Prostate gland (tissue), 2 donors: ENCODE measurements around the gene RAB3B. TPM values are rescaled to one million over a fixed set of nuclear protein-coding genes. Genes with fewer than 3 reads are reported as not detected.

Source experiments
- DNase-seq: peaks from one replicate; pipeline ENCODE4 v3.0.0-alpha.2; 2019; ENCODE audit warnings: low spot score
- H3K27ac ChIP-seq, 2 donors: fragments of 200-600 bp; sonication (generic); 2 replicates each; pipeline ENCODE4 v1.5.1; 2017 to 2019
- H3K27me3 ChIP-seq: fragments of 200-600 bp; sonication (generic); replicated peaks from 2 replicates; pipeline ENCODE4 v1.5.1; 2019; ENCODE audit not compliant: insufficient read depth
- H3K36me3 ChIP-seq, 2 donors: fragments of 200-600 bp; sonication (generic); 1 replicate in 1 of 2; 2 replicates in 1 of 2; pipeline versions ENCODE4 v1.5.1 to v1.8.1; 2017 to 2019
- H3K4me1 ChIP-seq: fragments of 200-600 bp; sonication (generic); replicated peaks from 2 replicates; pipeline ENCODE4 v1.5.1; 2019
- H3K4me3 ChIP-seq, 2 donors: fragments of 200-600 bp; sonication (generic); 2 replicates each; pipeline ENCODE4 v1.5.1; 2017 to 2019
- H3K9me3 ChIP-seq: fragments of 200-600 bp; sonication (generic); 2 replicates; pipeline ENCODE4 v1.5.1; 2017
- POLR2A ChIP-seq: fragments of 450-650 bp; IDR thresholded peaks from one replicate; pipeline ENCODE4 v1.6.1; 2016; ENCODE audit warnings: antibody characterized with exemption, mild to moderate bottlenecking
- POLR2AphosphoS5 ChIP-seq: sonication (generic); formaldehyde crosslinking; IDR thresholded peaks from one replicate; pipeline ENCODE4 v1.6.1; 2017; ENCODE audit warnings: antibody characterized with exemption
- WGBS: methylation state at CpG from one replicate; pipeline ENCODE4 v1.1.5; 2018; 5-methylcytosine and 5-hydroxymethylcytosine counted together
- intact Hi-C: fragments of 100-400 bp; cut with DNase I; formaldehyde crosslinking; loops from one replicate; pipeline ENCODE4 v1.14.2; 2022
- total RNA-seq, 2 donors: library from RNA; depleted of rRNA; stranded (reverse); fragments of >200 nt; gene quantifications; one replicate each; pipeline ENCODE4 v1.1.0, GENCODE V29; 2016
- TF ChIP-seq, protein P1 (sequence below), 4 experiments: fragments of 200-600 bp in 2 of 4; fragments of 450-650 bp in 2 of 4; sonication (generic) in 2 of 4; IDR thresholded peaks; 1 replicate in 3 of 4; 2 replicates in 1 of 4; pipeline ENCODE4 v1.5.1; 2016 to 2019; ENCODE audit warnings: antibody characterized with exemption in 4 of 4, mild to moderate bottlenecking in 2 of 4, moderate library complexity in 2 of 4

RAB3B gene
- total RNA-seq, 2 donors from 2014 or later: 8.5 to 23.6 TPM

DNA sequence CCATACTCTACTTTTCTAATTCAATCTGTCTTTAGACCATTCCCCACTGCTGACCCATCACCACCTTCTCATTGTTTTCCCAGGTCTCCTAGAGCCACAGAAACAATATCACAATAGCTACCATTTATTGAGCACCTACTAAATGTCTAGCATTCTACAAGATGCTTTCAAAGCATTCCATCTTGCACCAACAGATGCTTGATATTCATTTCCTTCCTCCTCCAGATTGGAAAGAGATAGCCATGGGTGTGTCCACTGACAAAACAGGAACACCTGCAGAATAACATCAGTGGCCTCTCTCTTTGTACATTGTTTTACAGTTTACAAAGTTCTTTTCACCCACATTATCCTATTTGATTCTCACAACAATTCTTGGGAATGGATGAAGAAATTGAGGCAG lies 2.2 kb downstream of the RAB3B start:
- intact Hi-C loops: no loop called here
- no peak for DNase-seq
- no peaks in the 10 kb centered on the region for H3K4me1 ChIP-seq
- H3K27ac ChIP-seq: no peak overlapping the region
- H3K9me3 ChIP-seq: no peaks in the 10 kb centered on the region
- H3K27me3 ChIP-seq: no peaks in the 10 kb centered on the region
- no peak for TF ChIP-seq POLR2AphosphoS5
- TF ChIP-seq POLR2A: no peak
- TF ChIP-seq, protein P1, sequence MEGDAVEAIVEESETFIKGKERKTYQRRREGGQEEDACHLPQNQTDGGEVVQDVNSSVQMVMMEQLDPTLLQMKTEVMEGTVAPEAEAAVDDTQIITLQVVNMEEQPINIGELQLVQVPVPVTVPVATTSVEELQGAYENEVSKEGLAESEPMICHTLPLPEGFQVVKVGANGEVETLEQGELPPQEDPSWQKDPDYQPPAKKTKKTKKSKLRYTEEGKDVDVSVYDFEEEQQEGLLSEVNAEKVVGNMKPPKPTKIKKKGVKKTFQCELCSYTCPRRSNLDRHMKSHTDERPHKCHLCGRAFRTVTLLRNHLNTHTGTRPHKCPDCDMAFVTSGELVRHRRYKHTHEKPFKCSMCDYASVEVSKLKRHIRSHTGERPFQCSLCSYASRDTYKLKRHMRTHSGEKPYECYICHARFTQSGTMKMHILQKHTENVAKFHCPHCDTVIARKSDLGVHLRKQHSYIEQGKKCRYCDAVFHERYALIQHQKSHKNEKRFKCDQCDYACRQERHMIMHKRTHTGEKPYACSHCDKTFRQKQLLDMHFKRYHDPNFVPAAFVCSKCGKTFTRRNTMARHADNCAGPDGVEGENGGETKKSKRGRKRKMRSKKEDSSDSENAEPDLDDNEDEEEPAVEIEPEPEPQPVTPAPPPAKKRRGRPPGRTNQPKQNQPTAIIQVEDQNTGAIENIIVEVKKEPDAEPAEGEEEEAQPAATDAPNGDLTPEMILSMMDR (IDR thresholded peaks at IDR 0.05): no peak
- H3K4me3 ChIP-seq: no peak overlapping the region
- no peaks in the 10 kb centered on the region for H3K36me3 ChIP-seq

DNA sequence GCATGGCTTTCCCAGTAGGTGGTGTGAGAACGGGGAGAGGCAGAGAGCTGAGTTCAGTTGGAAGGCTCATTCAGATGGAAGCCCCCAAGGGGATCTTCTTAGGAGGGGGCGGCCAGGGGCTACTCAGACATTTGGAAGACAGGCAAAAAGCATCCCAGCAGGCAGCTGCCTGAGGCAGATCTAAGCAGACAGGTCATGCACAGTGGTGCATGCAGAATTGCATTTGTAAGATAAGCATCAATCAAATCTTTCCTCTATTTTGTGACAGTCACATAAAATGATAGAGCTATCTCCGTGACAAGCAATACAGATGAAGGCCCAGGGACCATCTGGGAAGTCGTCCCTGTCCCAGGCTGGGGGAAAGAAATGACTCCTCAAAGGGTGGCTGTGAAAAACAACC lies 3.8 kb downstream of the RAB3B start:
- H3K27ac ChIP-seq: no peak overlapping the region
- TF ChIP-seq POLR2AphosphoS5 (no peak), POLR2A (no peak)
- TF ChIP-seq, protein P1 (IDR thresholded peaks at IDR 0.05): no peak
- no peaks in the 10 kb centered on the region for H3K27me3 ChIP-seq
- H3K9me3 ChIP-seq: no peaks in the 10 kb centered on the region
- no peak overlapping the region for H3K4me3 ChIP-seq
- WGBS: 84% methylated on average over 4 of the region's 4 CpGs
- DNase-seq: no peak
- no peaks in the 10 kb centered on the region for H3K4me1 ChIP-seq
- intact Hi-C loops: no loop called here
- no peaks in the 10 kb centered on the region for H3K36me3 ChIP-seq

DNA sequence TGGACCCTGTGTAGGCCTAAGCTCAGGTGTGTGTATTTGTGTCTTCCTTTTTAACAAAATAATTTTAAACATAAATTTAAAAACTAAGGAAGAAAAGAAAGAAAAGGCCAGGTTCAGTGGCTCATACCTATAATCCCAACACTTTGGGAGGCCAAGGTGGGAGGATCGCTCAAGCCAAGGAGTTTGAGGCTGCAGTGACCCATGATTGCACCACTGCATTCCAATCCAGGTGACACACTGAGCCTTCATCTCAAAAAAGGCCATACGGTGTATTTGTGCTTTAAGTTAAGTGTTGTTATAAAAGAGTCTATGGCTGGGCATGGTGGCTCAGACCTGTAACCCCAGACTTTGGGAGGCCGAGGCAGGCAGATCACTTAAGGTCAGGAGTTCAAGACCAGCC lies 8.3 kb downstream of the RAB3B start:
- intact Hi-C loops: no loop called here
- WGBS: 89% methylated on average over 3 of the region's 3 CpGs

DNA sequence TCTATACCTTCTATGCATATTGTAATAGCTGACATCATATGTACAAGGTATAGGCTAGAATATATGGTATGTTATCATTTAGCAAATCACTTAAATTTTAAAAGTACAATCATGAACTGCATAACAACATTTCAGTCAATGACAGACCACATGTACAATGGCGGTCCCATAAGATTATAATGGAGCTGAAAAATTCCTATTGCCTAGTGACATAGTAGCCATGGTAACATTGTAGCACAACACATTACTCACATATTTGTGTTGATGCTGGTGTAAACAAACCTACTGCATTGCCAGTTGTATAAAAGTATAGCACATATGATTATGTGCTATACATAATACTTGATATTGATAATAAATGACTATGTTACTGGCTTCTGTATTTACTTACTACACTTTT lies 8.9 kb downstream of the RAB3B start:
- Histone ChIP-seq H3K9me3 (no peaks in the 10 kb centered on the region), H3K27me3 (no peaks in the 10 kb centered on the region), H3K4me1 (no peaks in the 10 kb centered on the region), H3K27ac (no peak overlapping the region), H3K36me3 (no peaks in the 10 kb centered on the region), H3K4me3 (no peak overlapping the region)
- 100% methylated on average over 1 of the region's 1 CpG for WGBS
- TF ChIP-seq POLR2AphosphoS5: no peak
- TF ChIP-seq, protein P1 (IDR thresholded peaks at IDR 0.05): no peak
- TF ChIP-seq POLR2A: no peak
- intact Hi-C loops: no loop called here
- DNase-seq: no peak

More for the DNA sequence above, 8.3 kb downstream of the RAB3B start:
- TF ChIP-seq, protein P1 (IDR thresholded peaks at IDR 0.05): no peak
- Histone ChIP-seq H3K4me3 (no peak overlapping the region), H3K27ac (no peak overlapping the region), H3K36me3 (no peaks in the 10 kb centered on the region), H3K9me3 (no peaks in the 10 kb centered on the region), H3K4me1 (no peaks in the 10 kb centered on the region), H3K27me3 (no peaks in the 10 kb centered on the region)
- no peak for DNase-seq

DNA sequence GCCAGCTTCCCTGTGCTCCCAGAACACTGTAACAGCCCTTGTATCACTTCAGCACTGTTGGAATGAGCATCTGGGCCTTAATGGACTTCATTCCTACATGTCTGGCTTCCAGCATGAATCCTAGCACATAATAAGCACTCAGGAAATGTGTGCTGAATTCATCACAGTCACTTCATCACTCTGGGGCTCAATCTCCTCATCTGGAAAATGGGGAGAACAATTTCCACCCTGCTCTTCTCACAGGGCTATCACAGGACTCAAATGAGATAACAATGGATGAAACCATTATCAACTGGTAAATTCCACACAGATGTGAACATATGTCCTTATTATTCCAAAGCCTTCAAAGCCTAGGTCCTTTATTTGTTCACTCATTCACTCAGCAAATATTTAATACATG lies 12.4 kb downstream of the RAB3B start:
- H3K36me3 ChIP-seq: no peaks in the 10 kb centered on the region
- H3K4me1 ChIP-seq: no peaks in the 10 kb centered on the region
- no peaks in the 10 kb centered on the region for H3K9me3 ChIP-seq
- intact Hi-C loops: no loop called here
- no peak overlapping the region for H3K4me3 ChIP-seq
- TF ChIP-seq POLR2AphosphoS5: no peak
- TF ChIP-seq, protein P1 (IDR thresholded peaks at IDR 0.05): no peak
- TF ChIP-seq POLR2A: no peak
- no peaks in the 10 kb centered on the region for H3K27me3 ChIP-seq
- no peak for DNase-seq
- H3K27ac ChIP-seq: no peak overlapping the region
